HG03520 (cell line): ENCODE results near the gene CHCHD3.
"Not testable (repeated sequence)": the region's sequence is repeated elsewhere in the genome, so short reads cannot be mapped to it uniquely, and the experiment has no call there.

Source experiments
- ATAC-seq: cut with Tn5 transposase; IDR thresholded peaks from one replicate; pipeline ENCODE4 v1.9.1; 2021; ENCODE audit warnings: mild to moderate bottlenecking, moderate library complexity; ENCODE audit not compliant: unreplicated experiment

The CHCHD3 gene

DNA sequence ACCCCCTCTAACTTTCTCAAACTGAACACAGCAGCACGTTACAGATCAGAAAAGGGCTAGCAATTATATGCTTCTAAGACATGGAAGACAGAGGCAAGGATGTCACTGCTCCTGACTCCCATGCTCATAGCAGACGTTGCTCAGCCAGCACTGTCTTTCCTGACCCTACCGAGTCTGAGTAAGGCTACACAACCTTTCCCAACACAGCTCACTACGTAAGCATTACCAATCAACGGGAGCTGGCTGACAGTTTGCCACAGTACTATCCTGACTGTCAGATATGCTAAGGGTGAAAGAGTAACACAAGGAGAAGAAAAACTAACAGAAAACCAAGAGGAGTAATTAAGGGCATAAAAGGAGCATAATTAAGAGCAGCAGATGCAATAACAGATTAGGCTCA is 171.2 kb downstream of the CHCHD3 start:
- ATAC-seq: no peak

DNA sequence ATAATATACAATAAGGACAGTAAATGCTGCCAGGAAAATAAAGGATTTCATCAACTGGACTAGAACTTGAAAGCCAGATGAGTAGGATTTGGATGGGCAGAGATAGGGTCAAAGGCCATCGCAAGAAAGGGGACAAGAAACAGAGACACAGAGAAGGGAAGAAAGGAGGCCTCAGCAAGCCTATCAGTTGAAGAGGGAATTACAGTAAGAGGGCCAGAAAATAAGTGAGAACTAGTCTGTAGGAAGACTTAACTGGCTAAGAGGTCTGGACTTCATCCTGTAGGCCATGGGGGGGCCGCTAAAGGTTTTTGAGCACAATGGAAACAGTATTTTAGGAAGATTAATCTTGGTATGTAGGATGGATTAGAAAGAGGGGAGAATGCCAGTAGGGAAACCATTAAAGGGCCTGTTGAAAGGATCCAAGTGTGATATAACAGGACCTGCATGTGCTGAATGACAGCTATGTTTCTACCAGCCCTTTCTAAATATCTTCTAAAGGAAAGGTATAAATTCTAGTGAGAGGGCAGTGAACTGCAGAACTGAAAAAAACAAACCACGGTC is 174.4 kb downstream of the CHCHD3 start:
- no peak for ATAC-seq

DNA sequence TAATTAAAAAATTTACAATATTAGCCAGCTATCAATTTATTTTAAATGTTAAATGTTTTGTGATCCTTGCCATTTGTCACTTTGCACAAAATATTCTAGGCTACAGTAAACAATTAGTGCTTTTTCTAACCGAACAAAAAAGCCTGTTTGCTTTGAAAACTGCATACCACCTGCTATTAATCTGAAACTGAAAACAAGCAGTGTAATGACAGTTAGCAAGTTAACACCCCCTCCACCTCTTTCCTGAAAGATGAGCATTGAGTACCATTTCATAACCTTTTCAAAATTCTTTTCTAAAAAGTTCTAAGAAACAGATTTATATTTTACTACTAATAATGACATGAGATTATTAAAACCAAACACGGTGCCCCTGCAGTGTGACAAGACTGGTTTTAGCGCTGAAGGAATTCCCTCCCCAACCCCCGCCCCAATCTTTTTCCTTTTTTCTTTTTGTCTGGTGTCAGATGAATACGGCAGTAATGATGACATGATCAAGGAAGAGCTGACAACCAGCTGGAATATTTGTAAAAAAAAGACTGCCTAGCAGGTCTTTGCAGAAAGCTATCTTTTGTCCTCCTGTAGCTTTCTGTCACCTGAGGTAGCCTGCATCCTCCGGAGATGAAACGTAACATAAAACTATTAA is 175.6 kb downstream of the CHCHD3 start:
- no peak for ATAC-seq

DNA sequence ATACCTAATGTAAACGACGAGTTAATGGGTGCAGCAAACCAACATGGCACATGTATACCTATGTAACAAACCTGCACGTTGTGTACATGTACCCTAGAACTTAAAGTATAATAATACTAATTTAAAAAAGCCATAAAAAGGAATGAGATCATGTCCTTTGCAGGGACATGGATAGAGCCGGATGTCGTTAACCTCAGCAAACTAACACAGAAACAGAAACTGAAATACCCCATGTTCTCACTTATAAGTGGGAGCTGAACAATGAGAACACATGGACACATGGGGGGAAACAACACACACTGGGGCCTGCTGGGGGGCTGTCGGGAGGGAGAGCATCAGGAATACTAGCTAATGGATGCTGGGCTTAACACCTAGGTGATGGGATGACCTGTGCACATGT is 176.8 kb downstream of the CHCHD3 start:
- ATAC-seq: not testable (repeated sequence)

DNA sequence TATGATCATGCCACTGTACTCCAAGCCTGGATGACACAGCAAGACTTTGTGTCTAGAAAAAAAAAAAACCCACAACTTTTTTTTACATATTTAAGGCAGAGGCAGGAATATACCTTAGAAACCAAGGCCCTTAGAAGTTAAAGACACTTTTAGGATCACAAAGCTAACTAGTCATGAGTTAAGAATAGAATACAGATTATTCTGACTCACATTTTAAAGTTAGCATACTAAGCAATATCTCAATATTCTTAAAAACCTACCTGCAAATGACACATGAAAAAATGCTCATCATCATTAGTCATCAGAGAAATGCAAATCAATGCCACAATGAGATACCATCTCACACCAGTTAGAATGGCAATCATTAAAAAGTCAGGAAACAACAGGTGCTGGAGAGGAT is 177.7 kb downstream of the CHCHD3 start:
- ATAC-seq: no peak

DNA sequence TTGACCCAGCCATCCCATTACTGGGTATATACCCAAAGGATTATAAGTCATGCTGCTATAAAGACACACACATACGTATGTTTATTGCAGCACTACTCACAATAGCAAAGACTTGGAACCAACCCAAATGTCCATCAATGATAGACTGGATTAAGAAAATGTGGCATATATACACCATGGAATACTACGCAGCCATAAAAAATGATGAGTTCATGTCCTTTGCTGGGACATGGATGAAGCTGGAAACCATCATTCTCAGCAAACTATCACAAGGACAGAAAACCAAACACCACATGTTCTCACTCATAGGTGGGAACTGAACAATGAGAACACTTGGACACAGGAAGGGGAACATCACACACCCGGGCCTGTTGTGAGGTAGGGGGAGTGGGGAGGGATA is 179.6 kb downstream of the CHCHD3 start:
- not testable (repeated sequence) for ATAC-seq

DNA sequence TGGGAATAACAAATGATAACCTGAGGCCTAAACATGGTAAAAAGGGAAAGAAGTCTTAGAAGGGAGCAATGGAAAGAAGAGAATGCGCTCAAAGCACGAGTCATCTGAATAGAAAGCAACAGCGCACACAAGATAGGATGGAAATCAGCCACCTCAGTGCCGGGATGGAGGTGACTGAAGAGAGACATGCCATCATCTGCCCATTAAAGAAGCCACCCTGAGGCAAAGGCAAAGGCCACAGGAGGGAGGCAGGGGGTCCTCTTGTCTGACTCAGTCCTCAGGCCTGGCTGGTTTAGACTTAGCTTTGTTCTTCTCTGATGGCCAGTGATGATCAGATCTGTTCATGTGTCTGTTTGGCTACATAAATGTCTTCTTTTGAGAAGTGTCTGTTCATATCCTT is 180.6 kb downstream of the CHCHD3 start:
- no peak for ATAC-seq

DNA sequence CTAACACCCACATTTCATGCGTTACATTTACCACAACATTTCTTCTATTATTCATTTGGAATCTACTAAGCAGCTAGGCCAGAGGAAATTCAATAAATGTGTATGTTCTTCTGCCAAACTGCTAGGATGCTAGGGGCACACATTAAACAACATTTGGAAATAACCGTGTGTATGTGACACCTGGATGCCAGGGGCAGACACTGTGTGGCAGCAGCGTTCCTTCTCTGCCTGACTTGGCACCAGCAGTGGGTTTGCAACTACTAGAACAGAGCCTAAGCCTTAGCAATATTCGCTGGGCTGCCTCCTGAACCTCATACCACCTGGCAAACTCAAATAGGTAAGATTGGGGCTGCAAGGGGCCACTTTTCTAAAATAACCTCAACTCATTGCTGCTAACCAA is 182.1 kb downstream of the CHCHD3 start:
- no peak for ATAC-seq

DNA sequence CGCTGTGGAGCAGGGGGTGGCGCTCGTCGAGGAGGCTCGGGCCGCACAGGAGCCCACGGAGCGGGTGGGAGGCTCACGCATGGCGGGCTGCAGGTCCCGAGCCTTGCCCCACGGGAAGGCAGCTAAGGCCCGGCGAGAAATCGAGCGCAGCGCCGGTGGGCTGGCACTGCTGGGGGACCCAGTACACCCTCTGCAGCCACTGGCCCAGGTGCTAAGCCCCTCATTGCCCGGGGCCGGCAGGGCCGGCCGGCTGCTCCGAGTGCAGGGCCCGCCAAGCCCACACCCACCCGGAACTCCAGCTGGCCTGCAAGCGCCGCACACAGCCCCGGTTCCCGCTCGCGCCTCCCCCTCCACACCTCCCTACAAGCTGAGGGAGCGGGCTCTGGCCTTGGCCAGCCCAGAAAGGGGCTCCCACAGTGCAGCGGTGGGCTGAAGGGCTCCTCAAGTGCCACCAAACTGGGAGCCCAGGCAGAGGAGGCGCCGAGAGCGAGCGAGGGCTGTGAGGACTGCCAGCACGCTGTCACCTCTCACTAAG is 183.2 kb downstream of the CHCHD3 start:
- ATAC-seq: not testable (repeated sequence)

DNA sequence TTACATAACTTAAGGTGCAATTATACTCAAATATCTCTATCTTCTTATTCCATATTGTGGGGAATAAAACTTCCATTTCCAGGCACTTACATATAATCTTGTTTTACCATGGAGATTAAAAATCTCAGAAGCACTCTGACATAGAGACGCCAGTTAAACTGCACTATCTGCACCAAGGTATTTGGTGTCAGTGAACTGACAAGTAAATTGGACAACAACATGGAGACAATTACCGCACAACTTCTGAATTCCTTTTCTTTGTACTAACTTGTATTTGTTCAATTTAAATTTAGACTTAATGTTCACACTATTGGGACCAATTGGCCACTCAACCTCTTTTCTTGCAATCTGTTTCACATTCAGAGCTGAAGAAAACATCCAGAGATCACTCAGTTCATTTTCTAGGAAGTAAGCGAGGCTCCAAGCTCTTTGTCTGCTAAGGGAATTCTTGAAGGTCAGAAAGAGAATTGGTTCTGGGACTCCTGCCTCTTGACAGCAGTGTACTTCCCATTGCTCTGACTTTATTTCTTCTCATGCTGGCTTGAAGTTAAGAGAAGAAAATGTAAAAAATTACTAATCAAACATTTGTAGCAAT is 184.7 kb downstream of the CHCHD3 start:
- ATAC-seq: no peak

DNA sequence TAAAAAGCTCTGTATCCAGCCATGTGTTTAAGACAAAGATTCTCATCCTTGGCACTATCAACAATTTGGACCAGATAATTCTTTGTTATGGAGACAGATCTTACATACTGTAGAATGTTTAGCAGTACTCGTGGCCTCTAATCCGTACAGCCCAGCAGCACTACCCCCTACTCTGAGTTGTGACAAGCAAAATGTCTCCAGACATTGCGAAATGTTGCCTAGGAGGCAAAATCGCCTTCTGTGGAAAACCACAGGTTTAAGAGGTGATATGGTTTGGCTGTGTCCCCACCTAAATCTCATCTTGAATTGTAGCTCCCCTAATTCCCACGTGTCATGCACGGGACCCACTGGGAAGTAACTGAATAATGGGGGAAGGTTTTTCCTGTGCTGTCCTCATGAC is 186.7 kb downstream of the CHCHD3 start:
- ATAC-seq: no peak

DNA sequence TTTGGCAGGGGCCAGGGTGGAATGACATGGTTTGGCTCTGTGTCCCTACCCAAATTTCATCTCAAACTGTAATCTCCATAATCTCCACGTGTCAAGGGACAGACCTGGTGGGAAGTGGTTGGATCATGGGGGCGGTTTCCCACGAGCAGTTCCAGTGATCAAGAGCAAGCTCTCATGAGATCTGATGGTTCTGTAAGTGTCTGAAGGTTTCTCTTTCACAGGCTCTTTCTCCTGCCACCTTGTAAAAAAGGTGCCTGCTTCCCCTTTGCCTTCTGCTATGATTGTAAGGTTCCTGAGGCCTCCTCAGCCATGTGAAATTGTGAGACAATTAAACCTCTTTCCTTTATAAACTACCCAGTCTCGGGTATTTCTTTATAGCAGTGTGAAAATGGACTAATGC is 188.3 kb downstream of the CHCHD3 start:
- no peak for ATAC-seq

DNA sequence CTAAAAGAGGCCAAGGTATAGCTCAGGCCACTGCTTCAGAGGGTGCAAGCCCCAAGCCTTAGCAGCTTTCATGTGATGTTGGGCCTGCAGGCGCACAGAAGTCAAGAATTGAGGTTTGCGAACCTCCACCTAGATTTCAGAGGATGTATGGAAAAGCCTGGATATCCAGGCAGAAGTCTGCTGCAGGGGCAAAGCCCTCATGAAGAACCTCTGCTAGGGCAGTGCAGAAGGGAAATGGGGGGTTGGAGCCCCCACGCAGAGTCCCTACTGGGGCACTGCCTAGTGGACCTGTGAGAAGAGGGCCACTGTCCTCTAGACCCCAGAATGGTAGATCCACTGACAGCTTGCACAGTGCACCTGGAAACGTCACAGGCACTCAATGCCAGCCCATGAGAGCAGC is 189.1 kb downstream of the CHCHD3 start:
- not testable (repeated sequence) for ATAC-seq

DNA sequence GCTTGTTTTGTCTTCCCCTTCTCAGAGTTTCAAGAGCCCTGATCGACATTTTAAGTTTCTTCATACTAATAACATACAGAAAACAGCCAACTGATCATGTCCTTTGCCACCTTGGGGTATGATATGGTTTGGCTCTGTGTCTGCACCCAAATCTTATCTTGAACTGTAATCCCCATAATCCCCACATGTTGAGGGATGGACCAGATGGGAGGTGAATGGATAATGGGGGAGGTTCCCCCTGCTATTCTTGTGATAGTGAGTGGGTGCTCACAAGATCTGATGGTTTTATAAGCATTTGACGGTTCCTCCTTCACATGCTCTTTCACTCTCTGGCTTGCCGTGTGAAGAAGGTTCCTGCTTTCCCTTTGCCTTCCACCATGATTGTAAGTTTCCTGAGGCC is 190.3 kb downstream of the CHCHD3 start:
- ATAC-seq: no peak

DNA sequence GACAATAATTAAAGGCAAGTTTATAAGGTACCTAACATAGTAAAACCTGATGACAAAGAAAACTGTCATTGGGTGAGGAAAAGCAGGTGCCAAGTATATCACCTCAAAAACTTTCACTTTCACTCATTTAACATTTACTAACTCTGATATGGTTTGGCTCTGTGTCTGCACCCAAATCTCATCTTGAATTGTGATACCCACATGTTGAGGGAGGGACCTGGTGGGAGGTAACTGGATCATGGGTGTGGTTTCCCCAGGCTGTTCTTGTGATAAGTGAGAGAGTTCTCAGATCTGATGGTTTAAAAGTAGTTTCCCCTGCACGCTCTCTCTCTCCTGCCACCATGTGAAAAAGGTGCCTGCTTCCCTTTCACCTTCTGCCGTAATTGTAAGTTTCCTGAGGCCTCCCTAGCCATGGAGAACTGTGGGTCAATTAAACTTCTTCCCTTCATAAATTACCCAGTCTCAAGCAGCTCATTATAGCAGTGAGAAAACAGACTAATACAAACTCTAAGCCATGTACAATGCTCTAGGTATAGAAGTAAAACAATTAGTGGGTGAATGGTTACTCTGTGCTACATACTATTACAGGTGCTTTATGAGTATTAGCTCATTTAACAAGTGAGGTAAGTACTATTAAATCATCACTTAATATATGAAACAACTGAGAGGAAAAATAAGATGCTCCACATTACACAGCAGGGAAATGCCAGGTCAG is 199.0 kb downstream of the CHCHD3 start:
- peak; percentile 46 for ATAC-seq

DNA sequence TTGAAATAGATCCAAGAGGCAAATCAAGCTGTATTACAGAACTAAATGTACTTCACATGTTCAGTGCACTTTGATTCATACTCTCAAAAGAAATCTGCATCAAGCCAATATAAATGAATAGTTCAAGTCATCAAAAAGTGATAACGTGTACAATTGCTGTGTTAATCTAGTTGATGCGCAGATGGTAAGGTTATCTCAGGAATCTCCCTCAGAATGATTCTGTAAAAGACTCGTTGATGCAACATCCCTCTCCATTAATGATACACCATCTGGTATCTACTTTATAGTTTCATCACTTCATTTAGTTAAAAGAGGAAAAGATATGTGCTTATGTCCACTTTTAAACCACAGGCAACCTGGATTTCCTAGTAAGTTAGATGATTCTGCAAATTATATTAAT is 200.6 kb downstream of the CHCHD3 start:
- ATAC-seq: no peak

DNA sequence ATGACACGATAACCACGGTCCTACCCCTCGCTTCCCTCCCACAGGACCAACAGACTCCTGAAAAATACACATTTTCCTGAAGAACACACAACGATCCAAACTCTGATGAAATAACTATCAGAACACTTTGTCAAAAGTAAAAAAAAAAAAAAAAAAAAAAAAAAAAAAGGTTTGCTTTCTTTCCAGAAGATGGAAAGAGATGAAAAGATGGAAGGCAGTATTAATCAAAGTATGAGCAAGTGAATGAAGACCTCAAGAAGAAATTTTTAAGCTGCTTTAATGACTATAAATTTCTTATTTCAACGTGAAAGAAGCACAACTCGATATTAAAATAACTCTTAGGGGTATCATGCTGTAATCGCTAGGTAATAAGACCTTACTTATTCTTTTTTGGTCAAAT is 202.3 kb downstream of the CHCHD3 start:
- ATAC-seq: no peak

DNA sequence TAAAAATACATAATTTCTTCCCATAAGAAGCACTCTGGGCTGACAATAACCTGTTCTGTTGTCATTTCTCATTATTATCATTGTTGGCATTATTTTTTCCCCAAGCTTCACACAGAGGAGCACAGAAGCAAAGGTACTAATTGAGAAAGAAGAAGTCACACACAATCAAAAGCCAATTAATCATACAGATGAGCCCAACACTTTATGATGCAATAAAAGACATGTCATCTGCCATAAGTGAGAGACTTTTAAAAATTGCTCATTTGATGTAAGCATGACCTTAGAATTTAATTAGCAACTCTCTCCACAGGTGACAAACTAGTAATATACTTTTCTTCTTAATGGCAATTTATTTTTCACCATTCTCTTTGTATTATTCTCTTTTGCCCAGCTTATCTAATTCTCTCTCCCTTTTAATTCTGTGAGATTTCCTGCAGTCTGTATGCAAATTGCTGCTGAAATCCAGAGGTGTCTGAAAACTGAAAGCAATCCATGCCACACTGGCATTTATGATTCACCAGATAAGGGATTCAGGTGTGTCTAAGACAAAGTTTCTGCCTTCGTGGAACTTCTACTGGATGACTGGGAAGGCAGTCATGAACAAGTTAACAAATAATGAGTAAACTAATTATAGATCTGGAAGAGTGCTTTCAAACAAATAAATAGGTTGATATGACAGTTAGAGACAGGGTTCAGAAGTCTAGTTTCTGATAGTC is 203.5 kb downstream of the CHCHD3 start:
- ATAC-seq: no peak

DNA sequence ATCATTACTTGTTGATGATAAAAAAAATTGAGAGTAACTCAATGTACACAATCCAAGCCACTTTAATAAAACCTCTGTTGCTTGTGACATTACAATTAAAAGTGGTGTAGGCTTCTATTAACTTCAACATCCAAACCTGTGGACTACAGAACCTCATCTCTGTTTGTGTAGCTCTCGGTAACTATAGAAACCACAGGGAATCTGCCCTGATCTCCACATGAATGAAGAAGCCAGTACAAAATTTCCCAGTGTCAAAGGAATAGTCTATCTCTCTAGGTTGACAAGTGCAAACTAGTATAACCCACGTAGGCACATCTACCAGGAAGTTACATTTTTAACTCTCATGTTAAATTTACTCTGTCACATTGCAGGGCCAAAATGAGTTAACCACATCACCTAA is 204.3 kb downstream of the CHCHD3 start:
- no peak for ATAC-seq

DNA sequence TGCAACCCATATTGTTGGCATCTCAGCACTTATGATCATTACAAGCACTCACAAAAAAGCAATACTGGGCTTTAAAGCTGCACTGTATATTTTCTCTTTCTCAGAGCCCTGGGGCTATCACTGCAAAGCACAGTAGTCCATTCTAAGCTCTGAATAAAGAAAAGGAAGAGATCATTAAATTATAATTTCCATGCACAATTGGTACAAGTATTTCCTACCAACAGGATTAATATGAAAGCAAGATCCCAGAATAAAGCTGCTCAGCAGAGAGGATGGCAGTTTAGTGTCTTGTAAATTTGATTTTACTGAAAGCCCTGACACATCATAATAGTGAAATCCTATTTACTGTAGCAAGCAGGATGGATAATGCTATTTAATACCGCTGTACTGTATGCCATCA is 205.3 kb downstream of the CHCHD3 start:
- no peak for ATAC-seq

DNA sequence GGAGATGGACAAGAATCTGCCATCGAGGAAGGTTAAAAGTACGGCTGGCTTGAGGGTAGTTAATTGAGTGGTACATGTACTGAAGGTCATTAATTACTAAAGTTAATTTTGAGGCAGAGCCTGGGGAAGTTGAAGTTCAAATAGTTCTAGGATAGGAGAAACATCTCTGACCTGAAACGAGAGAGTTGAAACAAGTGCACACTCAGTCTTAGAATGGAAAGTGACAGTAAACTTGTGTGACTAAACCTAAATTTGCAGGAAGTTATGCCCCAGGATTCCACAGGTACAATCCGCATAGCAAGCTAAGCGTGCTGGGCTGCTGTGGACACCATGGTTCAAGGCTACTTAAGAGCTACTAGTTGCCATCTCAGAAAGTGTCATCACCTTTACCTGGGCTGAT is 209.9 kb downstream of the CHCHD3 start:
- ATAC-seq: peak; percentile 63
